Liver (tissue), 3 donors: Measurements from ENCODE around the gene CNTN5.

ENCODE experiments used
- JUND ChIP-seq, 2 donors: IDR thresholded peaks; 2 replicates each; pipeline ENCODE4 v1.6.1; 2016; ENCODE audit warnings: antibody characterized with exemption in 2 of 2
- RAD21 ChIP-seq, 2 donors: IDR thresholded peaks; 2 replicates each; pipeline ENCODE4 v1.6.1; 2016; ENCODE audit warnings: antibody characterized with exemption in 2 of 2, mild to moderate bottlenecking in 2 of 2
- TF ChIP-seq, protein P1 (sequence below): fragments of 150-350 bp; IDR thresholded peaks from 2 replicates; pipeline ENCODE4 v1.5.1; 2017; ENCODE audit warnings: improper control_type of control experiment, low read depth, low read length; ENCODE audit not compliant: missing input control
- donor health status: healthy.
- donor health status: healthy.

DNA sequence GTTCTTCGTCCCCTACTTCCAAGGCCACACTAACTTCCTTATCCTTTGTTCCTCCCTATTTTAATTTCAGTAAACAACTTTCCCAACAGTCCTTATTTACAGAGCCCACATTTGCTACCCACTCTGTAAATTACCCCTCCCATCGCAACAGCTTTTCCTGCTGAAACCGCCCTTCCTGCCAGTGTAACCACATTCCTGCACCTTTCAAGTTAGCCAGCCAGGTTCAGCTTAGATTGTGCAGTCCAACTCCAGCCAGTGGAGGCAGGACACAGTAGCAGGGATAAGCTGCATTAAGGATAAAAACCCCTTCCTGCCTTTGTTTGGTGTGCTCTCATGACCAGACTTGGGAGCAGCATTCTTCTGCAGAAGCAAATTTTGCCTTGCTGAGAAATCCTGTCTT is 898.0 kb downstream of the CNTN5 start:
- TF ChIP-seq, protein P1, sequence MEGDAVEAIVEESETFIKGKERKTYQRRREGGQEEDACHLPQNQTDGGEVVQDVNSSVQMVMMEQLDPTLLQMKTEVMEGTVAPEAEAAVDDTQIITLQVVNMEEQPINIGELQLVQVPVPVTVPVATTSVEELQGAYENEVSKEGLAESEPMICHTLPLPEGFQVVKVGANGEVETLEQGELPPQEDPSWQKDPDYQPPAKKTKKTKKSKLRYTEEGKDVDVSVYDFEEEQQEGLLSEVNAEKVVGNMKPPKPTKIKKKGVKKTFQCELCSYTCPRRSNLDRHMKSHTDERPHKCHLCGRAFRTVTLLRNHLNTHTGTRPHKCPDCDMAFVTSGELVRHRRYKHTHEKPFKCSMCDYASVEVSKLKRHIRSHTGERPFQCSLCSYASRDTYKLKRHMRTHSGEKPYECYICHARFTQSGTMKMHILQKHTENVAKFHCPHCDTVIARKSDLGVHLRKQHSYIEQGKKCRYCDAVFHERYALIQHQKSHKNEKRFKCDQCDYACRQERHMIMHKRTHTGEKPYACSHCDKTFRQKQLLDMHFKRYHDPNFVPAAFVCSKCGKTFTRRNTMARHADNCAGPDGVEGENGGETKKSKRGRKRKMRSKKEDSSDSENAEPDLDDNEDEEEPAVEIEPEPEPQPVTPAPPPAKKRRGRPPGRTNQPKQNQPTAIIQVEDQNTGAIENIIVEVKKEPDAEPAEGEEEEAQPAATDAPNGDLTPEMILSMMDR, result no peak
- TF ChIP-seq JUND (IDR thresholded peaks at IDR 0.05) (no peak), RAD21 (IDR thresholded peaks at IDR 0.05) (no peak)
